DOHH2 (cell line): Measurements from ENCODE around the gene PDE7B.

Experiments
- H3F3A ChIP-seq: fragments of 200-600 bp; sonication (generic), shearing (Covaris generic); 2 replicates; pipeline ENCODE4 v1.6.0; 2016; ENCODE audit warnings: antibody characterized with exemption, mild to moderate bottlenecking; ENCODE audit not compliant: control insufficient read depth, insufficient read depth
- H3K27ac ChIP-seq: fragments of 200-600 bp; sonication (generic); 2 replicates; pipeline ENCODE4 v1.5.1; 2014; ENCODE audit warnings: low read depth, mild to moderate bottlenecking, low read length, moderate library complexity
- H3K27me3 ChIP-seq: fragments of 200-600 bp; sonication (generic); 2 replicates; pipeline ENCODE4 v1.6.1; 2014; ENCODE audit warnings: mild to moderate bottlenecking, low read length, mixed read lengths; ENCODE audit not compliant: control insufficient read depth
- H3K36me3 ChIP-seq: fragments of 200-600 bp; sonication (generic); 2 replicates; pipeline ENCODE4 v1.6.1; 2014; ENCODE audit warnings: mild to moderate bottlenecking, low read length, moderate library complexity, mixed read lengths; ENCODE audit not compliant: control insufficient read depth
- H3K4me1 ChIP-seq: fragments of 200-600 bp; sonication (generic); 2 replicates; pipeline ENCODE4 v1.6.1; 2014; ENCODE audit warnings: mild to moderate bottlenecking, low read length, mixed read lengths; ENCODE audit not compliant: control insufficient read depth
- H3K4me2 ChIP-seq: fragments of 200-600 bp; sonication (generic); 2 replicates; pipeline ENCODE4 v1.6.0; 2014; ENCODE audit warnings: mild to moderate bottlenecking, low read length, moderate library complexity
- H3K4me3 ChIP-seq: fragments of 200-600 bp; sonication (generic); 2 replicates; pipeline ENCODE4 v1.5.1; 2014; ENCODE audit warnings: mild to moderate bottlenecking, low read length, mixed read lengths
- H3K79me2 ChIP-seq: fragments of 200-600 bp; sonication (generic); 2 replicates; pipeline ENCODE4 v1.6.1; 2014; ENCODE audit warnings: mild to moderate bottlenecking, low read length, mixed read lengths; ENCODE audit not compliant: control insufficient read depth
- H3K9me2 ChIP-seq: fragments of 200-600 bp; sonication (generic); replicated peaks from 2 replicates; pipeline ENCODE4 v1.6.1; 2014; ENCODE audit warnings: mild to moderate bottlenecking, low read length, mixed read lengths; ENCODE audit not compliant: control insufficient read depth
- H3K9me3 ChIP-seq: fragments of 200-600 bp; sonication (generic); 2 replicates; pipeline ENCODE4 v1.6.1; 2014; ENCODE audit warnings: antibody characterized with exemption, low read length, mixed read lengths; ENCODE audit not compliant: control insufficient read depth, insufficient read depth
- H4K20me1 ChIP-seq: fragments of 200-600 bp; sonication (generic); 2 replicates; pipeline ENCODE4 v1.6.0; 2014; ENCODE audit warnings: low read depth, mild to moderate bottlenecking, antibody characterized with exemption, low read length, moderate library complexity; ENCODE audit not compliant: control insufficient read depth, insufficient read depth
- EZH2phosphoT487 ChIP-seq: fragments of 200-600 bp; sonication (generic); IDR thresholded peaks from 2 replicates; pipeline ENCODE4 v1.6.1; 2017; ENCODE audit warnings: borderline replicate concordance, mild to moderate bottlenecking, antibody characterized with exemption, low read length, moderate library complexity, mixed read lengths
- TF ChIP-seq, protein P1 (sequence below): fragments of 200-600 bp; sonication (generic); IDR thresholded peaks from one replicate; pipeline ENCODE4 v1.5.1; 2014; ENCODE audit warnings: antibody characterized with exemption, mild to moderate bottlenecking, low read depth, low read length; ENCODE audit not compliant: poor library complexity, severe bottlenecking

Gene PDE7B

DNA sequence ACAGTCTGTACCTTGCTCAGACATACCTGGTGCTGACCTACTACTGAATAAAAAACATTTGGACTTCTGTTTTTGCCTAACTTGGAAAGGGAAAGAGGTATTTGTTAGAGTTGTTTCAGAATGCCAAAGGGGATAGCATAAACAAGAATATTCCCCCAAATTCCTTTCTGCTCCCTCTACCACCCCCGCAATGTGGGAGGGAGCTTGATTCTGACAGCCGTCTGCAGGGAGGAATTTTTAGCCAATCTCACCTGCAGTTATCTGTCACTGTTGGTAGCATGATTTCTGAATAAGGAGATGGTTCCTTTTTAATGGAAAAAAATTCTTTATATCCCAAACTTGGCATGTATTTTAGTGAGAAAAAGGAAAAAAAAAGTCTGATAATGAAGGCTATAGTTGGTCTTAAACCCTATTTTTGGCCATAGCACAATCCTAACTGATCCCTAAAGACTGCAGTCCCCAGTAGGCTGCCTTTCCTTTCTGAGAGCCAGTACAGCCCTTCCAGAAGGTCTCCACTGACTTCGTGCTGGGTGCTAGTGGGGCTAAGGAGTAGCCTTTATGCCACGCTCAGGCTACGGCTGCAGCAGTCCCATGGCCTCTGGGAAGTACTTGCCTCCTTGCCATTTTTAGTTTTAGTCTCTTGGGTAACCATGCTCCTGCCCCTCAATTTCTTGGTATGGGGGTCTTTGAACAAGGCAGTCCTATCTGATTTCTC, 13.6 kb upstream of the PDE7B start:
- H3K4me3 ChIP-seq: no peak overlapping the region
- no peaks in the 10 kb centered on the region for H3K9me2 ChIP-seq
- H4K20me1 ChIP-seq: no peaks in the 10 kb centered on the region
- H3K27me3 ChIP-seq: peaks cover 9% of the 10 kb centered on the region
- no peaks in the 10 kb centered on the region for H3K4me1 ChIP-seq
- H3K4me2 ChIP-seq: no peak overlapping the region
- H3K9me3 ChIP-seq: no peaks in the 10 kb centered on the region
- H3K36me3 ChIP-seq: no peaks in the 10 kb centered on the region
- no peaks in the 10 kb centered on the region for H3K79me2 ChIP-seq
- TF ChIP-seq, protein P1, sequence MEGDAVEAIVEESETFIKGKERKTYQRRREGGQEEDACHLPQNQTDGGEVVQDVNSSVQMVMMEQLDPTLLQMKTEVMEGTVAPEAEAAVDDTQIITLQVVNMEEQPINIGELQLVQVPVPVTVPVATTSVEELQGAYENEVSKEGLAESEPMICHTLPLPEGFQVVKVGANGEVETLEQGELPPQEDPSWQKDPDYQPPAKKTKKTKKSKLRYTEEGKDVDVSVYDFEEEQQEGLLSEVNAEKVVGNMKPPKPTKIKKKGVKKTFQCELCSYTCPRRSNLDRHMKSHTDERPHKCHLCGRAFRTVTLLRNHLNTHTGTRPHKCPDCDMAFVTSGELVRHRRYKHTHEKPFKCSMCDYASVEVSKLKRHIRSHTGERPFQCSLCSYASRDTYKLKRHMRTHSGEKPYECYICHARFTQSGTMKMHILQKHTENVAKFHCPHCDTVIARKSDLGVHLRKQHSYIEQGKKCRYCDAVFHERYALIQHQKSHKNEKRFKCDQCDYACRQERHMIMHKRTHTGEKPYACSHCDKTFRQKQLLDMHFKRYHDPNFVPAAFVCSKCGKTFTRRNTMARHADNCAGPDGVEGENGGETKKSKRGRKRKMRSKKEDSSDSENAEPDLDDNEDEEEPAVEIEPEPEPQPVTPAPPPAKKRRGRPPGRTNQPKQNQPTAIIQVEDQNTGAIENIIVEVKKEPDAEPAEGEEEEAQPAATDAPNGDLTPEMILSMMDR: no peak
- TF ChIP-seq EZH2phosphoT487: no peak
- no peaks in the 10 kb centered on the region for H3F3A ChIP-seq
- no peak overlapping the region for H3K27ac ChIP-seq

DNA sequence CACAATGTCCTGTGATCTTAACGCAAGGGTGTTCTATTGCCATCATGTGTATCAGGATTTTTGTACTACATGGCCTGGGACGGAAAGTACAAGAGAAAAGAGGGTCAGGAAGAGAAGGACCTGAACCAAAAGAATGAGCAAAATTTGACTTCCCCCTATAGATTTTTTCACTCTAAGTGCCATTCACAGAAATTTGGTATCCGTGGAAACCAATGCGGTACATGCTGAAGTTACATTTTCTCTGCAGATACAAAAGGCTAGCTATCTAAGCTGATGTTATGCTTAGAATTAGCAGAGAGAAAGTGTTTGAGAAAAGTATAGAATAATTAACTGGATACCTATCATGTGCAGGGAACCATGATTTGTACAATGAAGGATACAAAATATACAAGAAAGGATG, 12.4 kb upstream of the PDE7B start:
- Histone ChIP-seq H3F3A (no peaks in the 10 kb centered on the region), H3K4me2 (no peak overlapping the region), H3K9me2 (no peaks in the 10 kb centered on the region), H4K20me1 (no peaks in the 10 kb centered on the region), H3K36me3 (no peaks in the 10 kb centered on the region), H3K79me2 (no peaks in the 10 kb centered on the region), H3K4me3 (no peak overlapping the region), H3K9me3 (no peaks in the 10 kb centered on the region), H3K27ac (no peak overlapping the region), H3K27me3 (peaks cover 7% of the 10 kb centered on the region), H3K4me1 (no peaks in the 10 kb centered on the region)
- TF ChIP-seq, protein P1: no peak
- TF ChIP-seq EZH2phosphoT487: no peak

DNA sequence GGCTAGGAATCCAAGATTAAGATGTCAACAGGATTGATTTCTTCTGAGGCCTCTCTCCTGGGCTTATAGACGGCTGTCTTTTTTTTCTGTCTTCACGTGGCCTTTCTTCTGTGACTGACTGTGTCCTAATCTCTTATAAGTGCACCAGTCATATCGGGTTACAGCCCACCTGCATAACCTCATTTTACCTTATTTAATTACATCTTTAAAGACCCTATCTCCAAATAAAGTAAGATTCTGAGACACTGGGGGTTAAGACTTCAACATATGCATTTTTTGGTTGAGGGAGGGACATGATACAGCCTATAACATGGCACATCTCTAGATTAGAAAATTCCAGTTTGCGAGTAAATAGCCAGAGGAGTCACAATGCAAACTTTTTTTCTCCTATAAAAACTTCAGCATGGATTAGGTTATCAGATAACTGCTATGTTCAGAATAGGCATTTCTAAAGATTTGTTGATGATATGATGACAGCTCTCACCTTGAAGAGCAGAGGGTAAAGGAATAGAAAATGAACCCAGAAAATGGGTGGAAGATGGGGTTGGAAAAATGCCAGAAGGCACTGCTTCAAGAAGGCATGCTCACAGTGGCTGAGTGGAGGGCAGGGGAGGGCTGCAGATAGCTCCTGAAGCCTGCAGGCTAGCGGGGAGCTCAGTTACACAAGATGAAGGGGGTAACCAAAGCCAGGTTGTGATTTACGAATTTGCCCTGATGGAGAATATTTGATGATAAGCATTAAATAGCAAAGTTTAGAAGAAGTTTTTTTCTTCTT, 8.7 kb upstream of the PDE7B start:
- Histone ChIP-seq H3K4me1 (no peaks in the 10 kb centered on the region), H3K36me3 (no peaks in the 10 kb centered on the region), H3K9me3 (no peaks in the 10 kb centered on the region), H3K4me2 (no peak overlapping the region), H3K4me3 (no peak overlapping the region), H3K27ac (no peak overlapping the region), H3K79me2 (no peaks in the 10 kb centered on the region), H3K9me2 (no peaks in the 10 kb centered on the region), H3K27me3 (no peaks in the 10 kb centered on the region), H4K20me1 (no peaks in the 10 kb centered on the region), H3F3A (no peaks in the 10 kb centered on the region)
- no peak for TF ChIP-seq EZH2phosphoT487
- TF ChIP-seq, protein P1: no peak
